Measurements from ENCODE around the gene MCM9. TPM values are rescaled to one million over a fixed set of nuclear protein-coding genes. Genes with fewer than 3 reads are reported as not detected.

Gene MCM9
- total RNA-seq, 3 donors from 2014 or later (not counting 1 experiment from before 2014, with no cell fraction given) = 45.2 to 53.4 (median 52.5) TPM

- Mint-ChIP-seq H3K4me3 (peak within 1 kb of the TSS; percentile 100), H3K27ac (peak within 1 kb of the TSS; percentile 97 to 99), H3K36me3 (no peaks in the 10 kb centered on the region), H3K9me3 (no peaks in the 10 kb centered on the region), H3K27me3 (ENCODE audit: low read depth in 2 of 2) (no peaks in the 10 kb centered on the region), H3K4me1 (peaks cover 54 to 61% of the 10 kb centered on the region in 2 donors)
- Histone ChIP-seq H3K36me3 (ENCODE audit: control insufficient read depth, insufficient read depth, low read length) (peaks cover 2% of the 10 kb centered on the region), H3K27ac (ENCODE audit: low read length) (peak within 1 kb of the TSS; percentile 88), H3K4me3 (ENCODE audit: low read length) (peak within 1 kb of the TSS; percentile 91), H3K4me1 (ENCODE audit: control insufficient read depth, insufficient read depth, low read length) (peaks cover 14% of the 10 kb centered on the region), H3K27me3 (ENCODE audit: control insufficient read depth, insufficient read depth, low read length) (no peaks in the 10 kb centered on the region), H3K9me3 (ENCODE audit: control insufficient read depth, insufficient read depth, low read length) (no peaks in the 10 kb centered on the region)
- TF ChIP-seq CTCF (IDR thresholded peaks at IDR 0.05) = no peak
- intact Hi-C loops (cut with micrococcal nuclease) = loop anchor here (1.0 to 10.0 kb wide), 5 partner anchors 84 to 1289 kb away; partner anchors contain the start of genes CEP85L, GOPC and MAN1A1
- ATAC-seq = peak; percentile 72 to 87 (median 73)
- WGBS (ENCODE audit: insufficient coverage) = under 1% methylated on average over 51 of the region's 51 CpGs
- DNase-seq = peak; percentile 92 to 97
Measured at GRCh38 chr6:118893807-118894424, 41.0 kb downstream of the MCM9 start, which contains the start of gene ASF1A. TSS of gene ASF1A (plus strand) at chr6:118894152. CDS start at chr6:118894414, 262 bp downstream.

GRCh38 chr6:118893064-118893806 lies 41.7 kb downstream of the MCM9 start:
- Histone ChIP-seq H3K36me3 (ENCODE audit: control insufficient read depth, insufficient read depth, low read length) (no peaks in the 10 kb centered on the region), H3K27ac (ENCODE audit: low read length) (peak overlapping the region; percentile 88), H3K4me3 (ENCODE audit: low read length) (peak overlapping the region; percentile 91), H3K27me3 (ENCODE audit: control insufficient read depth, insufficient read depth, low read length) (no peaks in the 10 kb centered on the region), H3K4me1 (ENCODE audit: control insufficient read depth, insufficient read depth, low read length) (peaks cover 14% of the 10 kb centered on the region), H3K9me3 (ENCODE audit: control insufficient read depth, insufficient read depth, low read length) (no peaks in the 10 kb centered on the region)
- H3K36me3 Mint-ChIP-seq = no peaks in the 10 kb centered on the region
- H3K27ac Mint-ChIP-seq = peak overlapping the region; percentile 97 to 99
- H3K27me3 Mint-ChIP-seq (ENCODE audit: low read depth in 2 of 2) = no peaks in the 10 kb centered on the region
- H3K4me1 Mint-ChIP-seq = peaks cover 54 to 58% of the 10 kb centered on the region in 2 donors
- DNase-seq (peak; percentile 57 to 86), ATAC-seq (peak; percentile 33 to 61 (median 47))
- peak overlapping the region; percentile 100 for H3K4me3 Mint-ChIP-seq
- H3K9me3 Mint-ChIP-seq = no peaks in the 10 kb centered on the region
- intact Hi-C loops (cut with micrococcal nuclease) = loop anchor here (2.0 to 10.0 kb wide), 3 partner anchors 242 to 1288 kb away; partner anchors contain the start of genes CEP85L, GOPC and MAN1A1
- no peak for TF ChIP-seq CTCF (IDR thresholded peaks at IDR 0.05)
- WGBS (ENCODE audit: insufficient coverage) = 0% methylated on average over 18 of the region's 18 CpGs

- Histone ChIP-seq H3K36me3 (ENCODE audit: control insufficient read depth, insufficient read depth, low read length) (no peaks in the 10 kb centered on the region), H3K27ac (ENCODE audit: low read length) (peak overlapping the region; percentile 88), H3K4me3 (ENCODE audit: low read length) (peak overlapping the region; percentile 91), H3K9me3 (ENCODE audit: control insufficient read depth, insufficient read depth, low read length) (no peaks in the 10 kb centered on the region), H3K27me3 (ENCODE audit: control insufficient read depth, insufficient read depth, low read length) (no peaks in the 10 kb centered on the region), H3K4me1 (ENCODE audit: control insufficient read depth, insufficient read depth, low read length) (peaks cover 14% of the 10 kb centered on the region)
- DNase-seq (peak in 1 of 2 donors; percentile 55), ATAC-seq (no peak)
- Mint-ChIP-seq H3K9me3 (no peaks in the 10 kb centered on the region), H3K4me1 (peaks cover 51 to 58% of the 10 kb centered on the region in 2 donors), H3K27me3 (ENCODE audit: low read depth in 2 of 2) (no peaks in the 10 kb centered on the region), H3K36me3 (no peaks in the 10 kb centered on the region), H3K27ac (peak overlapping the region; percentile 97 to 99), H3K4me3 (peak overlapping the region; percentile 100)
- no peak for TF ChIP-seq CTCF (IDR thresholded peaks at IDR 0.05)
- intact Hi-C loops (cut with micrococcal nuclease) = loop anchor here (2.0 to 10.0 kb wide), 3 partner anchors 242 to 1288 kb away; partner anchors contain the start of genes CEP85L, GOPC and MAN1A1
- WGBS (ENCODE audit: insufficient coverage) = 20% methylated on average over 6 of the region's 6 CpGs
Measured at GRCh38 chr6:118892355-118892991, 42.5 kb downstream of the MCM9 start.

Data from natural killer cell (primary cell).